Measurements from ENCODE around the gene OR1L4.

The OR1L4 gene

DNA sequence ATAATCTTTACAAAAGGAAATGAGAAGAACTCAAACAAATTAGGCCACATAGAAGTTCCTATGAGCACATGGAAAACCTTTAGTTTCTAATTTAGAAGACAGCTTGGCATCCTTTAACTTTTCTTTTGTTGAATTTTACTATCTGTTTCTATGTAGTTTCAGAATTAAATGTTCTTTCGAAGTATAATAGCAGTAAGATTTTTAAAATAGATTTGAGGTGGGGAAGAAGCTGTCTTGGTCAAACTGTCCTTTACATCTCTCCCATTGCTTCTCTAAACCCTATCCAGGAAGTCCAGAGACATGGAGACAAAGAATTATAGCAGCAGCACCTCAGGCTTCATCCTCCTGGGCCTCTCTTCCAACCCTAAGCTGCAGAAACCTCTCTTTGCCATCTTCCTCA, at the start of gene OR1L4:
OR1L4 (plus strand) TSS at position 301 of the 400 bp plus-strand sequence; CDS start at position 301, 0 bp downstream.
- DNase-seq, result no peak

DNA sequence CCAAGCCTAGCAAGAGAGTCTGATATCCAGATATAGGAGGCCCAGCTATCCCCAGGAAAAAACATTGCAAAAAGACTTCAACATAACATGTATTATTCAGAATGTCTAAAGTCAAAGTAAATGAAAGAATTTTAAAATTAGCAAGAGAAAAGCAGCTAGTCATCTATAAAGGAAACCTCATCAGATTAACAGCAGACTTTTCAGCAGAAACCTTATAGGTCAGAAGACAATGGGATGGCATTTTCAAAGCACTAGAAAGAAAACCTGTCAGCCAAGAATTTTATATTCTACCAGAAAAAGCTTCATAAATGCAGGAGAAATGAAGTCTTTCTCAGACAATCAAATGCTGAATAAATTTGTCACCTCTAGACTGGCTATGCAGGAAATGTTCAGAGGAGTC, 38.9 kb upstream of the OR1L4 start:
- no peak for DNase-seq

DNA sequence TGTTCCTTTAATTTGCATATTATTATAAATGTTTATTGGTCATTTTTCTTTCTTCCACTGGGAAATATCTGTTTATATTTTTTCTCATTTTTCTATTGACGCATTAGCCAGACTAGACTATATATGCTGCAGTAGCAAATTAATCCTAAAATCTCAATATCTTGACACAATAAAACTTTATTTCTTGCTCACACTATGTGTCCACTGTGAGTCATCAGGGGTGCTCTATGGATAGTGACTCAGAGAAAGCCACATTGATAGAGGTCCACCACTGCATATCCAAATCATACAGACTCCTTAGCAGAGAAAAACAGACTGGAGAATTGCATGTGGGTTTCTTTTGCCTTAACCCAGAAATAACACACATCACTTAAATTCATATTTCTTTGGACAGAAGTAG, 28.1 kb upstream of the OR1L4 start:
- DNase-seq, result no peak

- DNase-seq, result no peak
Observed at GRCh38 chr9:122718038-122718437, 5.8 kb upstream of the OR1L4 start.

DNA sequence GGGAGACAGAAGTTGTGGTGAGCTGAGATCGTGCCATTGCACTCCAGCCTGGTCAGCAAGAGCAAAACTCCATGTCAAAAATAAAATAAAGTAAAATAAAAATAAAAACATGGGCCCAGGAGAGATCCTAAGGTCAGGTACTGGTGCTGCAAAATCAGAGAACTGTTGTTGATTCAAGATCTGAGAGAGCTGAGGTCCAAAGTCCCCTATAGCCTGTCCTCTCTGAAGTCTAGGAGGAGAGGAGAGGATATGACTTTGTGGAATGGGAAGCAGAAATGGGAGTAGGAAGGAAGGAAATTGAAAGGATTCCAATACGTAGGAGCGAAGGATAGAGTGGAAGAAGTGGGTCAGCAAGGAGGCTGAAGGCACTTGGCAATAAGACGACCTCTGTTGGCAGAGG, 4.6 kb upstream of the OR1L4 start:
- DNase-seq, result no peak

- no peak for DNase-seq
Observed at GRCh38 chr9:122742003-122742402, 18.2 kb downstream of the OR1L4 start, which contains the start of gene OR1L6. OR1L6 (plus strand) TSS chr9:122742303; CDS start chr9:122749848, 7,545 bp downstream.

- DNase-seq, result no peak
Observed at GRCh38 chr9:122754825-122755224, 31.0 kb downstream of the OR1L4 start.

DNA sequence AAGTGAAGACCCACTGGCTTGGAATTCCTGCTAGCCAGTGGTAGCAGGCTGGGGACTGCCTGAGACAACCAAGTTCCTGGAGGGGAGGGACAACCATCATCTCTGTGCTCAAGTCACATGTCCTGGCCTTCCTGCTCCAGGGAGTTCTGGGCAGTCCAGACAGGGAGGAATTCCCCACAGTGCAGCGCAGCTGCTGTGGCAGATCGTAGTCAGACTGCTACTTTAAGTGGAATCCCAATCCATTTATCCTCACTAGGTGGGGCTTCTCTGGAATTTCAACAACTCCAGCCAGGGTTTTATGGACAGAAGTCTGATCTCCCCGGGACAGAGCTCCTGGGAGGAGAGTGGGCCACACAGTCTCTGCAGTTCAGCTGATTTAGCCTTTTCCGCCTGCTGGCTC, 44.0 kb downstream of the OR1L4 start:
- DNase-seq, result no peak

Data from activated CD8-positive, alpha-beta memory T cell treated with anti-CD3 and anti-CD28 coated beads, Interleukin-2, amount 50 U/mL, for 4 hours (primary cell).